GM23338 (cell line): ENCODE data around the gene CDON. TPM values are rescaled to one million over a fixed set of nuclear protein-coding genes. Genes with fewer than 3 reads are reported as not detected.
A peak's percentile ranks its signal among the peaks of the same experiment; 100 is the strongest.

Source experiments
- ATAC-seq: fragments of 200-7000 bp; cut with Tn5 transposase; 3 replicates; pipeline ENCODE4 v1.9.1; 2020
- DNase-seq: peaks from one replicate; pipeline ENCODE4 v3.0.0-alpha.2; 2015; ENCODE audit warnings: low spot score
- H2AFZ ChIP-seq: fragments of 200-600 bp; sonication (generic); 2 replicates; pipeline ENCODE4 v1.8.0; 2016; ENCODE audit warnings: antibody characterized with exemption, mild to moderate bottlenecking, moderate library complexity
- H3F3A ChIP-seq: fragments of 200-600 bp; sonication (generic); replicated peaks from 2 replicates; pipeline ENCODE4 v1.8.0; 2017; ENCODE audit warnings: antibody characterized with exemption, mixed run types, low read depth
- H3K27ac ChIP-seq: fragments of 200-600 bp; sonication (generic); 2 replicates; pipeline ENCODE4 v1.6.1; 2016; ENCODE audit warnings: low read depth
- H3K27me3 ChIP-seq: fragments of 200-600 bp; sonication (generic); 2 replicates; pipeline ENCODE4 v1.8.0; 2016; ENCODE audit warnings: mild to moderate bottlenecking, mixed run types, moderate library complexity; ENCODE audit not compliant: insufficient read depth
- H3K36me3 ChIP-seq: fragments of 200-600 bp; sonication (generic); 2 replicates; pipeline ENCODE4 v1.8.0; 2016; ENCODE audit warnings: mild to moderate bottlenecking; ENCODE audit not compliant: insufficient read depth
- H3K4me1 ChIP-seq: fragments of 200-600 bp; sonication (generic); 2 replicates; pipeline ENCODE4 v1.8.0; 2016; ENCODE audit warnings: mild to moderate bottlenecking, moderate library complexity; ENCODE audit not compliant: insufficient read depth
- H3K4me2 ChIP-seq: fragments of 200-600 bp; sonication (generic); 2 replicates; pipeline ENCODE4 v1.7.1; 2017; ENCODE audit warnings: mixed run types
- H3K4me3 ChIP-seq: fragments of 200-600 bp; sonication (generic); 2 replicates; pipeline ENCODE4 v1.6.1; 2016; ENCODE audit warnings: mixed run types
- H3K79me2 ChIP-seq: fragments of 200-600 bp; sonication (generic); replicated peaks from 2 replicates; pipeline ENCODE4 v1.8.0; 2017; ENCODE audit warnings: mild to moderate bottlenecking; ENCODE audit not compliant: insufficient read depth
- H3K9me2 ChIP-seq: fragments of 200-600 bp; sonication (generic); 2 replicates; pipeline ENCODE4 v1.8.0; 2017; ENCODE audit not compliant: insufficient read depth
- H4K20me1 ChIP-seq: fragments of 200-600 bp; sonication (generic); replicated peaks from 2 replicates; pipeline ENCODE4 v1.8.0; 2017; ENCODE audit warnings: mild to moderate bottlenecking; ENCODE audit not compliant: insufficient read depth
- H3K27ac Mint-ChIP-seq: 2 replicates; pipeline ENCODE4 v1.8.0; 2020; ENCODE audit warnings: inconsistent platforms, mild to moderate bottlenecking, moderate library complexity, mixed read lengths
- H3K27me3 Mint-ChIP-seq: 3 replicates; pipeline ENCODE4 v1.8.0; 2022; ENCODE audit warnings: low read depth, mild to moderate bottlenecking, moderate library complexity, mixed read lengths, inconsistent platforms; ENCODE audit not compliant: insufficient read depth, poor library complexity
- H3K36me3 Mint-ChIP-seq: 3 replicates; pipeline ENCODE4 v1.8.0; 2021; ENCODE audit warnings: low read depth, mild to moderate bottlenecking, inconsistent platforms, moderate library complexity, mixed read lengths
- H3K4me1 Mint-ChIP-seq: 3 replicates; pipeline ENCODE4 v1.8.0; 2020; ENCODE audit warnings: mild to moderate bottlenecking, inconsistent platforms, mixed read lengths
- H3K4me3 Mint-ChIP-seq: 3 replicates; pipeline ENCODE4 v1.8.0; 2021; ENCODE audit warnings: moderate library complexity, mild to moderate bottlenecking, inconsistent platforms, mixed read lengths
- H3K9me3 Mint-ChIP-seq: 3 replicates; pipeline ENCODE4 v1.8.0; 2020; ENCODE audit warnings: moderate library complexity, mild to moderate bottlenecking, inconsistent platforms, mixed read lengths
- CREB1 ChIP-seq: fragments of 250-450 bp; sonication (Bioruptor Pico); IDR thresholded peaks from 2 replicates; pipeline ENCODE4 v1.5.0; 2020; ENCODE audit warnings: low read depth, mild to moderate bottlenecking, moderate library complexity
- ETS1 ChIP-seq: IDR thresholded peaks from 2 replicates; pipeline ENCODE4 v1.6.1; 2016; ENCODE audit warnings: antibody characterized with exemption
- EZH2 ChIP-seq: fragments of 200-600 bp; sonication (generic); IDR thresholded peaks from one replicate; pipeline ENCODE4 v1.8.0; 2017; ENCODE audit warnings: antibody characterized with exemption, mild to moderate bottlenecking, low read depth; ENCODE audit not compliant: unreplicated experiment
- EZH2phosphoT487 ChIP-seq: fragments of 200-600 bp; sonication (generic); IDR thresholded peaks from one replicate; pipeline ENCODE4 v1.8.1; 2018; ENCODE audit warnings: antibody characterized with exemption; ENCODE audit not compliant: unreplicated experiment
- NANOG ChIP-seq: IDR thresholded peaks from 2 replicates; pipeline ENCODE4 v1.6.1; 2016; ENCODE audit warnings: antibody characterized with exemption, borderline replicate concordance
- STAT1 ChIP-seq: IDR thresholded peaks from one replicate; pipeline ENCODE4 v1.6.1; 2016; ENCODE audit warnings: antibody characterized with exemption; ENCODE audit not compliant: unreplicated experiment
- ZNF114 ChIP-seq: fragments of 250-450 bp; sonication (Bioruptor Pico); IDR thresholded peaks from 2 replicates; pipeline ENCODE4 v1.5.0; 2020; ENCODE audit warnings: mild to moderate bottlenecking, moderate library complexity
- ZNF331 ChIP-seq: fragments of 250-450 bp; sonication (Bioruptor Pico); IDR thresholded peaks from 2 replicates; pipeline ENCODE4 v1.5.0; 2020; ENCODE audit warnings: low read depth, mild to moderate bottlenecking, moderate library complexity
- polyA plus RNA-seq: library from polyadenylated mRNA; unstranded; fragments of >200 nt; fragmentation: Nextera tagmentation; extraction: Ambion mirVana; gene quantifications from 2 replicates; pipeline ENCODE4 v1.2.1, GENCODE V29; 2016
- total RNA-seq: library from RNA; depleted of rRNA; stranded (reverse); fragments of >200 nt; shearing (Covaris generic); gene quantifications from 2 replicates; pipeline ENCODE4 v1.2.3, GENCODE V29; 2014
- TF ChIP-seq, protein P1 (sequence below): fragments of 250-450 bp; sonication (Bioruptor Pico); IDR thresholded peaks from 2 replicates; pipeline ENCODE4 v1.5.0; 2020; ENCODE audit warnings: mild to moderate bottlenecking, moderate library complexity

Gene CDON
- total and polyA plus RNA-seq, 2 experiments from 2014 or later: 4.1 to 35.5 TPM

GRCh38 chr11:125980436-125980835, 82.2 kb downstream of the CDON start:
- Histone ChIP-seq H3K79me2 (no peaks in the 10 kb centered on the region), H3K4me3 (no peak overlapping the region), H2AFZ (no peak overlapping the region), H3K4me2 (no peak overlapping the region), H3K4me1 (0 out of 2 replicates have a peak, but pooled peaks cover 10% of the 10 kb centered on the region), H3F3A (no peaks in the 10 kb centered on the region), H3K27me3 (no peaks in the 10 kb centered on the region), H3K36me3 (0 out of 2 replicates have a peak, but pooled peaks cover 6% of the 10 kb centered on the region), H3K27ac (0 out of 2 replicates have a peak overlapping the region, but pooled peaks have one; percentile 28), H3K9me2 (no peaks in the 10 kb centered on the region), H4K20me1 (no peaks in the 10 kb centered on the region; the same call in 1 of the 2 replicates)
- H3K4me3 Mint-ChIP-seq: no peak overlapping the region
- DNase-seq (no peak), ATAC-seq (peak; percentile 69)
- no peaks in the 10 kb centered on the region for H3K9me3 Mint-ChIP-seq
- TF ChIP-seq NANOG: no peak
- TF ChIP-seq CREB1: no peak
- TF ChIP-seq ZNF331 (CRISPR knock-in tag): no peak
- TF ChIP-seq STAT1: no peak
- TF ChIP-seq ETS1: no peak
- TF ChIP-seq EZH2phosphoT487: no peak
- H3K36me3 Mint-ChIP-seq: peaks cover 8% of the 10 kb centered on the region; the same call in 1 of the 3 replicates
- peak overlapping the region; percentile 17 for H3K27ac Mint-ChIP-seq
- peaks cover 25% of the 10 kb centered on the region for H3K4me1 Mint-ChIP-seq
- H3K27me3 Mint-ChIP-seq: no peaks in the 10 kb centered on the region

DNA sequence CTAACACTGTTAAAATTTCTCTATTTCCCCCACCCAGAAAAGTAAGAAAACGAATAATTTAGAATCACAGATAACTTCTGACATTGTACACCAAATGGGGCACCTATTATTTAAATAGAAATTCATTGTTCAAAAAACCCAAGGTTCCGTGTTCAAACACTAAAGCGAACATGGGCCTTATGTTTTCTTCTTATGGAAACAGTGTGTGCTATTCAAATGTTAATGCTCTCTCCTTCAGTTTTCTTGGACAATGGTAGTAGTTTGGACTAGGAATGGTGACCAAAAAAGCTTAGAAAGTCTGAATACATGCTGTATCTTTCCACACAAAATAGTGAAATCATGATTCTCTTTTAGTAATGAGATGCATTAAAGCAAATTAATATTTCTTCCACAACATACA, 83.2 kb downstream of the CDON start:
- H3K4me1 ChIP-seq: 0 out of 2 replicates have a peak, but pooled peaks cover 10% of the 10 kb centered on the region
- no peak overlapping the region for H3K4me3 ChIP-seq
- Mint-ChIP-seq H3K9me3 (no peaks in the 10 kb centered on the region), H3K36me3 (0 out of 3 replicates have a peak, but pooled peaks cover 5% of the 10 kb centered on the region), H3K4me1 (peaks cover 25% of the 10 kb centered on the region), H3K27ac (no peak overlapping the region), H3K4me3 (no peak overlapping the region), H3K27me3 (no peaks in the 10 kb centered on the region)
- H3K4me2 ChIP-seq: no peak overlapping the region
- no peaks in the 10 kb centered on the region for H3F3A ChIP-seq
- no peak overlapping the region for H2AFZ ChIP-seq
- H3K36me3 ChIP-seq: 0 out of 2 replicates have a peak, but pooled peaks cover 6% of the 10 kb centered on the region
- H4K20me1 ChIP-seq: no peaks in the 10 kb centered on the region
- TF ChIP-seq, protein P1, sequence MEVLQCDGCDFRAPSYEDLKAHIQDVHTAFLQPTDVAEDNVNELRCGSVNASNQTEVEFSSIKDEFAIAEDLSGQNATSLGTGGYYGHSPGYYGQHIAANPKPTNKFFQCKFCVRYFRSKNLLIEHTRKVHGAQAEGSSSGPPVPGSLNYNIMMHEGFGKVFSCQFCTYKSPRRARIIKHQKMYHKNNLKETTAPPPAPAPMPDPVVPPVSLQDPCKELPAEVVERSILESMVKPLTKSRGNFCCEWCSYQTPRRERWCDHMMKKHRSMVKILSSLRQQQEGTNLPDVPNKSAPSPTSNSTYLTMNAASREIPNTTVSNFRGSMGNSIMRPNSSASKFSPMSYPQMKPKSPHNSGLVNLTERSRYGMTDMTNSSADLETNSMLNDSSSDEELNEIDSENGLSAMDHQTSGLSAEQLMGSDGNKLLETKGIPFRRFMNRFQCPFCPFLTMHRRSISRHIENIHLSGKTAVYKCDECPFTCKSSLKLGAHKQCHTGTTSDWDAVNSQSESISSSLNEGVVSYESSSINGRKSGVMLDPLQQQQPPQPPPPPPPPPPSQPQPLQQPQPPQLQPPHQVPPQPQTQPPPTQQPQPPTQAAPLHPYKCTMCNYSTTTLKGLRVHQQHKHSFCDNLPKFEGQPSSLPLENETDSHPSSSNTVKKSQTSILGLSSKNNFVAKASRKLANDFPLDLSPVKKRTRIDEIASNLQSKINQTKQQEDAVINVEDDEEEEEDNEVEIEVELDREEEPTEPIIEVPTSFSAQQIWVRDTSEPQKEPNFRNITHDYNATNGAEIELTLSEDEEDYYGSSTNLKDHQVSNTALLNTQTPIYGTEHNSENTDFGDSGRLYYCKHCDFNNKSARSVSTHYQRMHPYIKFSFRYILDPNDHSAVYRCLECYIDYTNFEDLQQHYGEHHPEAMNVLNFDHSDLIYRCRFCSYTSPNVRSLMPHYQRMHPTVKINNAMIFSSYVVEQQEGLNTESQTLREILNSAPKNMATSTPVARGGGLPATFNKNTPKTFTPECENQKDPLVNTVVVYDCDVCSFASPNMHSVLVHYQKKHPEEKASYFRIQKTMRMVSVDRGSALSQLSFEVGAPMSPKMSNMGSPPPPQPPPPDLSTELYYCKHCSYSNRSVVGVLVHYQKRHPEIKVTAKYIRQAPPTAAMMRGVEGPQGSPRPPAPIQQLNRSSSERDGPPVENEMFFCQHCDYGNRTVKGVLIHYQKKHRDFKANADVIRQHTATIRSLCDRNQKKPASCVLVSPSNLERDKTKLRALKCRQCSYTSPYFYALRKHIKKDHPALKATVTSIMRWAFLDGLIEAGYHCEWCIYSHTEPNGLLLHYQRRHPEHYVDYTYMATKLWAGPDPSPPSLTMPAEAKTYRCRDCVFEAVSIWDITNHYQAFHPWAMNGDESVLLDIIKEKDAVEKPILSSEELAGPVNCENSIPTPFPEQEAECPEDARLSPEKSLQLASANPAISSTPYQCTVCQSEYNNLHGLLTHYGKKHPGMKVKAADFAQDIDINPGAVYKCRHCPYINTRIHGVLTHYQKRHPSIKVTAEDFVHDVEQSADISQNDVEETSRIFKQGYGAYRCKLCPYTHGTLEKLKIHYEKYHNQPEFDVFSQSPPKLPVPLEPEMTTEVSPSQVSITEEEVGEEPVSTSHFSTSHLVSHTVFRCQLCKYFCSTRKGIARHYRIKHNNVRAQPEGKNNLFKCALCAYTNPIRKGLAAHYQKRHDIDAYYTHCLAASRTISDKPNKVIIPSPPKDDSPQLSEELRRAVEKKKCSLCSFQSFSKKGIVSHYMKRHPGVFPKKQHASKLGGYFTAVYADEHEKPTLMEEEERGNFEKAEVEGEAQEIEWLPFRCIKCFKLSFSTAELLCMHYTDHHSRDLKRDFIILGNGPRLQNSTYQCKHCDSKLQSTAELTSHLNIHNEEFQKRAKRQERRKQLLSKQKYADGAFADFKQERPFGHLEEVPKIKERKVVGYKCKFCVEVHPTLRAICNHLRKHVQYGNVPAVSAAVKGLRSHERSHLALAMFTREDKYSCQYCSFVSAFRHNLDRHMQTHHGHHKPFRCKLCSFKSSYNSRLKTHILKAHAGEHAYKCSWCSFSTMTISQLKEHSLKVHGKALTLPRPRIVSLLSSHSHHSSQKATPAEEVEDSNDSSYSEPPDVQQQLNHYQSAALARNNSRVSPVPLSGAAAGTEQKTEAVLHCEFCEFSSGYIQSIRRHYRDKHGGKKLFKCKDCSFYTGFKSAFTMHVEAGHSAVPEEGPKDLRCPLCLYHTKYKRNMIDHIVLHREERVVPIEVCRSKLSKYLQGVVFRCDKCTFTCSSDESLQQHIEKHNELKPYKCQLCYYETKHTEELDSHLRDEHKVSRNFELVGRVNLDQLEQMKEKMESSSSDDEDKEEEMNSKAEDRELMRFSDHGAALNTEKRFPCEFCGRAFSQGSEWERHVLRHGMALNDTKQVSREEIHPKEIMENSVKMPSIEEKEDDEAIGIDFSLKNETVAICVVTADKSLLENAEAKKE (CRISPR knock-in tag): no peak
- TF ChIP-seq ZNF114 (CRISPR knock-in tag) (no peak), NANOG (no peak), EZH2 (no peak)
- H3K79me2 ChIP-seq: no peaks in the 10 kb centered on the region
- no peaks in the 10 kb centered on the region for H3K27me3 ChIP-seq
- no peak overlapping the region for H3K27ac ChIP-seq
- H3K9me2 ChIP-seq: no peaks in the 10 kb centered on the region
- ATAC-seq: no peak
- no peak for DNase-seq
